Stimulated activated CD4-positive, alpha-beta T cell treated with anti-CD3 and anti-CD28 coated beads, TNF-alpha, amount 100 ng/mL, for 1 hour (primary cell): ENCODE measurements around the gene FARS2.

Source experiments
- DNase-seq, 3 donors: peaks; one replicate each; pipeline ENCODE4 v3.0.0-alpha.2; 2020; ENCODE audit warnings: low read depth in 3 of 3, low spot score in 1 of 3

Gene FARS2

DNA sequence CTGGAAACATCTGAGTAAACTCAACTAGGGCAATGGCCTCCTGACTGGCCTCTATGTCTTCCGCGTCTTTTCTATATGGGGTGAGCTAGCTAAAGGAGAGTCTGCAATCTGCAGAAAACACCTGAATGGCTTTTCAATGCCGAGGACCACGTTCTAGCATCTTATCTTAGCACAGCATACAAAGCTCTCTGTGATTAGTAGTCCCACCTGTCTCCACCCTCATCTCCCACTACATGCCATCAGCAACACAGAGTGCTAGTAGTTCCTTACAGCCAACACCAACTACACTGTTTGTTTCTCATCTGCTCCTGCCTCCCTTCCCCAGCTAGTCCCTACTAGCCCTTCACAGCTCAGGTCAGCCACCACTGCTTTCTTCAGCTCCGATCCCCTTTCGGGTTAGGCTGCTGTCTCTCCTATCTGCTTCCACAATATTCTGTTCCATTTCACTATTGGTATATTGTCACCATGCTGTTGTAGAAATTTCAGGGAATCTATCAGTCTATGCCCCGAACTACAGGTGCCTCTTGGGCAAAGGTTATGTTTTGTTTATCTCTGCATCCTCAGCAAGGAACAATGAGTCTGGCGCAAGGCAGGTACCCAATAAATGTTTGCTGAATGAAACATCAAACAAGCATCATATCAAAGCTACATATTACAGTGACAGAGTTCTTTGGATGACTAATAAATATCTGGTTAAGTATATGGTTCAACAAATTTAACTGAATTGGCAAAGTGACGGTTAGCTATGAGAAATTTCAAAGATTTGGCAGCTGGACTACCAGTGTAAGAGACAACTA, 12.8 kb upstream of the FARS2 start:
- DNase-seq: no peak

DNA sequence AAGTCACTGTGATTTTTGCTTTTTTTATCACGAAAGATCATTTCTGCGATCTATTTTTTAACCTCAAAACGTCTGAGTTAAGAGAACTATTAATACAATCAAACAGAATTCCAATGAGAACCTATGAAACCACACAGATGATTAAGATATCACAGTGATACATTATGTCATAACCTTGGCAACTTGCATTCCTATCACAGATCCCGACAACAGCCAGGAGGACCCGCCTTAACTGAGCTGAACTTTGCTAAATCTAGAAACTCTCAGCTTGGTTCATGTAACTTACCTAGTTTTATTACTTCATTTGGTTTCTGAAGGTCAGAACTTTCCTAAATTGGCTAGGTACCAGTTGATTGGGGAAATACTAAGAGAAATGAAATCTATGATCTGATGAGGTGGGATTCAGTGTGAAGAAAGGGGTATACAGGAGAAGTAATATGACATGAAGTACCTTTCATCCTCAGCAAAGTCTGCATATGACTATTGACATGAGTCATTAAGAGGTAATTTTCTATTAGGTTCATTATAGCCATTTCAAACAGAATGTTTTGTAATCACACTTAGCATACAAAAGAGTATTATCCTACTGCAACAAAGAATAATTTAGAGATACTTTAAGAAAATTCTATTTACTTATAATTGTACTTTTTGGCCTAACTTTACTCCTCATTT, 11.7 kb upstream of the FARS2 start:
- DNase-seq: no peak

DNA sequence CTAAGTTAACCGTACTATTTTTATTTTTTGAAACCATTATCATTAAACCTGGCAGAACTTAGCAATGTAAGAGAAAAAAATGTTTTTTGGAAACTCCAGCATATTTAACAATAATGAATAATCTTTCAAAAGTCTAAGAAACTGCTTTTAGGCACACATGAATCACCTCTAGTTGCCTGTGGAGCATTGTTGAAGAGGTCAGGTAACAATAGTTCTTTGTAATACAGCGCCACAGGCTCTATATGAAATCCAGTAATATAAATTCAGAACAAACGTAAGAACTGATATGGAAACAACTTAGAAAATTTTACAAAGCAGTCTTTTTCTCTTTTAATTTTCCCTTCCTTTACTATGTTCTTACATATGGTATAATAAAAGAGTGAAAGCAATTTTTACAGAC, 10.9 kb upstream of the FARS2 start:
- no peak for DNase-seq

DNA sequence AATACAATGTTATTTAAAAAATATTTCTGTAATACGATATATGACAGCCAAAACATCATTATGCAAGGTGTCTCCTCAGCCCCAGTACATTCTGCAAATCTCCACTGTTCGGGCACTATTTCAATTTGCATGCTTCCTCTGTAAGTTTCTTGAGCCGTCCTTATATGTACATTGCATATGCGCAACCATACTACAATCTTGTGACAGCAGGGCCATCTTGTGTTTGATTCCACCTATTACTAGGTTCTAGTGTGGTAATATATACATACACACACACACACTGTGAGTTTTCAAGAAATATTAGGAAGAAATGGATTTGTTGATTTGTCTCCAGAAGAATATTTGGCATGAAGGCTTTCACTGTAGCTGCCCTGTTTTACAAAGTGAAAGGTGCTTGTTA, 10.4 kb upstream of the FARS2 start:
- no peak for DNase-seq

DNA sequence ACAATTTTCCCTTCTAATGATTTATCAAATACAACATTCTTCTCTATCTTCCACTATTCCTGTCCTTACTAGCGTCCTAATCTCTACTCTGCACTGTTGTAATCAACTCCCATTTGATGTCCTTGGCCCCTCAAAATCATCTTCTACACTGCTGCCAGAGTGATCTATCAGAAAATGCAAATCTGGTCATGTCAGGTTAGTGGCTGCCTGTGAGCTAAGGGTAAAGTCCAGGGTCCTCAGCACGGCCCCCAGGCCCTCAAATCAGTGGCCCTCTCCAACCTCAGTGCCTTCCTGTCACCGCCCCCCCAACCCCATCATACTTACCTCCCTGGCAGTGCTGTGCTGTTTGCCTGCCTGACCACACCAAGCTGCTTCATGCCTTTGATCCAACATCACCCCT, 4.4 kb upstream of the FARS2 start:
- DNase-seq: no peak

DNA sequence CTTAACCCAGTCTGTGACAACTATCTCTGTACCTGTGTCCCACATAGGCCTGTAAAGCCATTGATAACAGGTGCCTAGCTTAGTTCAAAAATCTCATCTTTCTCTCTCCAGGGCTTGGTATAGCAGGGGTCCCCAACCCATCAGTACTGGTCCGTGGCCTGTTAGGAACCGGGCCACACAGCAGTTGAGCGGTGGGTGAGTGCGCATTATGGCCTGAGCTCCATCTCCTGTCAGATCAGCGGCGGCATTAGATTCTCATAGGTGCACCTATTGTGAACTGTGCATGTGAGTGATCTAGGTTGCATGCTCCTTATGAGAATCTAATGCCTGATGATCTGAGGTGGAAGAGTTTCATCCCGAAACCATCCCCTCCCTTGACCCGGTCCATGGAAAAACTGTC, 3.9 kb upstream of the FARS2 start:
- no peak for DNase-seq

DNA sequence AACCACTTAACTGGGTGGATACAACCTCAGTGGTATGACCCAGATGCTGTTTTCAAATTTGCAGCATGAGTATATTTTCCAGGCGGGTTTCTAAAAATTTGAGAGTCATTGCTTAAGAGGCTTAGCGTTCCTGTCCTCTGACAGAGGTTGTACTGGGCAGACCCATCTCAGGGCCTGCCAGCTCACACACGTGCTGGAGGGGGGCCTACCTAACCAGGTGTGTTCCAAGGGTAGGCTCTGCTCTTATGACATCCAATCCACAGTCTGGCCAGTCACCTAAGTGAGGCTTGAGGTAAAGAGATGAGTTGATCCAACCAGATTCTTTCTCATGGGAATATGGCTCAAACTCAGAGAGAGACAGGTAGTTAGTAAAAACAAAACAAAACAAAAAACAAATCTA, 1.9 kb upstream of the FARS2 start:
- no peak for DNase-seq

DNA sequence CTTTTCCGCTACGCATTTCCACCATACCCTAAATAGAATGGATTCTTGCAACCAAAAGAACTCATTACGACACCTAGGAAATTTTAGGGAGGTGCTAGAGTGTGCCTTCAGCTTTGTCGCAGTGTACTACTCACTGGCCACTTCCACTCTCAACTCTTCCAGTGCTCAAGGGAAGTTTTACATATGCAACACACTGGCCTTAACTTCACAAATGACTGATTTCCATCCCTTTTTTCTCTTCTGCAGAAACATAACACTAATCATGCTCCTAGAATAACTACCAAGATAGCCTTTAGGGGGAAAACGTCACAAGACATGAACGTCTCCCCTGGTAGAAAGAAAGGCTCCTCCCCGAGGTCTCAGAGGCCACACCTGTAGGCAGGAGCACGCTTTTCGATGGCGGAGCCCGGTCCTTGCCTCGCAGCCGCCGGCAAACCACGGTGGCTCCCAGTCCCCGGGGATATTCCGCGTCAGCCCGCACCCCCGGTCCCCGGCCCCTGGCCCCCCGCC, 1.1 kb upstream of the FARS2 start:
- peak; percentile 47 to 51 (median 47) for DNase-seq

DNA sequence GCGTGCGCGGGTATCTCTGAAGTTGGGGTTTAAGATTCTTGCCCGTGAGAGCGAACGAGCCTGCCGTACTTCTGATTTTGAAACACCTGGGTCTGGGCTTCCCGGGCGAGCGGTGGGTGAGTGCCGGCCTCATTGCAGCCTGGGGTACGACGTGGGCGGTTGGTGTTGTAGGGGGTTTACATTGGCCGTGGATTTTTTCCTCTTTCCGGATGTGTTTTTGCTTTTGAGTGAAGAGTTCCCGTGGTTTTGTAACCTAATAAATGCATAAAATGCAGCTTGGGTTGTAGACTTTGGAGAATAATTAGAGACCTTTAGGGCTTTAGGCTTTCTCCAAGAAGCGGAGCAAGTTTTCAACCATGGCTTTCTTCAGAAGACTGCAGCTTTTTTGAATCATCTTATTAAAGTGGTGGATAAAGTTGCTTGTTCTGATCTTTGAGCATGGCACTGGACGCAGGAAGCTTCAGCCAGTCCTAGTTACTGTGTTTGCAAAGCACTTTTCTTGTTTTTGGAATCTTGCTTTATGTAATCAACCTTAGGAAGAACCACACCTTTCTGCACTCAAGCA, 314 bp downstream of the FARS2 start:
- no peak for DNase-seq

DNA sequence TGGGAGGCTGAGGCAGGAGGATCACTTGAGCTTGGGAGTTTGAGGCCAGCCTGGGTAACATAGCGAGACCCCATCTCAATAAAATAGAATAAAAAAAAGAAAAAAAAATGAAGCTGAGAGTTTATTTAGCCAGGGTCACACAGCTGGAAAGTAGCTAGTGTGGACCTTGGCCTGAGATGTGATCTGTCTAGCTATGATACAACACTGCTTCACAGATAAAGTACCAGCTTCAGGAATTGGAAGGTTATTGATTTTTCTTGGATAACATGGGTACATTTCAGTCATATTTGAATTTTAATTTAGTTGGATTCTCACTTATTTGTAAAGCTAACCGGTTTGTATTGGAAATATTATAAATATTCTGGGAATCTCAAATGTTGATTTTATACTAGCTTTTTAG, 5.1 kb downstream of the FARS2 start:
- DNase-seq: no peak

DNA sequence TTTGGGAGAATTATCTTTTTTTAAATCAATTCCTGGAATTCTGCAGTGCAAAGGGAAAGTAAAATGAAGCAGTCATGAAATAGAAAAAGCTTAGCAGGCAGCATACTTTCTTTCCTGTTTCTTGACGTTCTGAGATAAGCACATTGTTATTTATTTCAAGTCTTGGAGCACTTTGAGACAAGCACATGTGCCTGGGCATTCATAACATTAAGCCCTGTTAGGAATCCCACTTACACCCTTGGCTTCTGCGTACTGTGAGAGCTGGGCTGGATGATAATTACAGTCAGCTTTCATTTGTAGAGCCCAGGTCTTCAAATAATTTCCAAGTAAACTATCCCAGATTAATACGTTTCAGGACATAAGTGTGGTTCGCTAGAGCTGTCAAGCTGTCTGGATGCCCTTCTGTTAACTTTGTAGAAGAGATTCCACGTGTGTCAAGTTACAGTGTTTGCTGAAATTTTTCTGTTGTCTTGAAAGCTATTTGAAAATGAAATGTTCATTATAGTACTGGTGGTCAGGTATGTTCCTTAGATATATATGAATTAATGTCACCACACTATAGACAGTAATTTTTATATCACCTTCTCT, 8.9 kb downstream of the FARS2 start:
- no peak for DNase-seq

DNA sequence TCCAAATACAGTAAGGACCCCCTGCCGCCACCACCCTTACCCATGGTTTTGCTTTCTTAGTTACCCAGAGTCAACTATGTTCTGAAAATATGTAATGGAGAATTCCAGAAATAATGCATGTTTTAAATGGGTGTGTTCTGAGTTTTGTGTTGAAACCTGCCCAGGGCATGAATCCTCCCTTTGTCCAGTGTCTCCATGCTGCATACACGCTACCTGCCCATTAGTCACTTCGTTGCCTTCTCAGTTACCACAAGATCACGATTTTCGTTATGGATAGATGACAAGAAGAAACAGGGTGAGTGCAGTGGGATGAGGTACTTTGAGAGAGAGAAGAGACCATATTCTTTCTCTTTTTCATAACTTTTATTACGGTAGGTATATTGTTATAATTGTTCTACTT, 10.6 kb downstream of the FARS2 start:
- no peak for DNase-seq

DNA sequence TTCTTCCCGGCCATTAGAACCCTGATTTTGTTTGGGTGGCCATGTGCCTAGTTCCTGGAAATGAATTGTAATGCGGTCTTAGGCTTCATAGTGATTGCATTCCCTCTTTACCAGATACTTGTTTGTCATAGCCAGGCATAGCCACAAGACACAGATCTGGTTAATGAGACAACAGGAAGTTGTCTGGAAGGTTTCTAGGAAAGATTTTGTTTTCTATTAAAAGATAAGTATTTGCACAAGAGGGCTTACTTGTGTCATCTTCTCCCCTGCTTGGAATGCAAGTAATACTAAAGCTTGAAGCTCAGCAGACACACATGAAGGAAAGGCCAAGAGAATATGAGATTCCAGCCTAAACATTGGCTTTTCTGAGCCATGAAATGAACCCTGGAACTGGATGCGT, 12.9 kb downstream of the FARS2 start:
- no peak for DNase-seq

DNA sequence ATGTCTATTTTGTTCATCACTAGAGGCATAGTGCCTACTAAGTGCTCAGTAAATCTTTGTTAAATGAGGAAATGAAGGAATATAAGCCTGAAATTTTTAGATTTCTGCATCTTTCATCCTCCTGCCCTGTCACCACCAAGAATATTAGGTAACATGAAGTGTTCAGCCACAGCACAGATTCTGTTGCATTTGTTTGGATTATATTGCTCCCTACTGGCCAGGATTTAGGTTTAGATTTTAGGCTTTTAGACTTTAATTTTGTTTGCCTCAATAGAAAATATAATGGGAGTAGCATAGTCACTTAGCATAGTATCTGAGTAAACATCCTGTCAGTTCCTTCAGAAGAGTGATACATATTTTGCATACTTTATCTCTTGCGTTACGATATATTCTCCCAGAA, 14.2 kb downstream of the FARS2 start:
- DNase-seq: no peak

DNA sequence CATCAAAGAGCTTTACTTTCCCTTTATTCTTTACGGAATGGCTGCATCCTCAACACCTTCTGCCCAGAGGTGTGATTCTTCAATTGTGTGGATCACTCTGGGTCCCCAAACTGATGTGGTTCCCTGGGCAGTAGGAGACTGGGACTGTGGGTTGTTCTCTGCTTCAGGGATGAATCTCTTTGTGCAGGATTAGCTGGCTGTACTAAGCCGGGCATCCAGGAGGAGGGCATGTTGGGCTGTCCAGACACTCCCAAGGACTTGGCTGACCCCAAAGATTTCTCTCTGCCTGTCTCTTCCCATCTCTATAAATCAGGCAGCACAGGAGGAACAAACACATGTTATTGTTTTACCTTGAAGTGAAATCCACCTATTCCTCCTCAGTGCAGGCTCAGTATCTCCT, 15.3 kb downstream of the FARS2 start:
- no peak for DNase-seq

DNA sequence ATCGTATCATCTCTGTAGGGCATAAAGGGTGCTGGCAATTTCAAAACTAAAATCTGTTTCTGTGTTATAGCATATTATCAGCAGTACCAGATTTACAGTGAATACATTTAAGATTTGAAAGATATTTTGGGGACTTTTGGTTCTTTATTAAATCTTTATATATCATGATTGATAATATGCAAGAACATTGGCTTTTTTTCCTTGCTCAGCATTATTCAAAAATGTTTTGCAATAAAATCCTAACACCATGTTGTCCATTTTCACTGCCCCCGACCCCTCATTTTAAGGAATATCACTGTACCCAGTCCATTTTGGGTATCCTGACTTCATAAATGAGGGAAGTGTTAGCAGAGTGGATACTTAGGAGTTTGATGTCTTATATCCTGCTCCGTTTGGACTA, 16.3 kb downstream of the FARS2 start:
- DNase-seq: no peak

DNA sequence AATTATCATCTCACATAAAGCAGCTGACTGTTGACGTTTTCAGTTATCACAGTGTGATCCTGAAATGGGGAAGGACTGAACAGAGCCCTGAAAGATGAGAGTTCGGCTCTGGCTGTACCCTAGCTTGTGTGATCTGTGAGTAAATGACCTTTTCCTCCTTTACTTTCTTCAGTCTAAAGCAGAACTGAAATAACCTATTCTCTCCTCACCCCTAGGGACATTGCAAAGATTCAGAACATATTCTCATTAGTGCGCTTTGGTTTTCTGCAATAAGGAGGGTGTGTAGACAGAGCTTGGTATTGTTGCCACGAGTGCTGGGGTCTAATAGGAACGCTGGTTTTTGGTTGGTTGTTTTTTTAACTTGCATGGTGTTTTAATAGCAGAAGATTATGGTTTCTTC, 16.7 kb downstream of the FARS2 start:
- DNase-seq: no peak

DNA sequence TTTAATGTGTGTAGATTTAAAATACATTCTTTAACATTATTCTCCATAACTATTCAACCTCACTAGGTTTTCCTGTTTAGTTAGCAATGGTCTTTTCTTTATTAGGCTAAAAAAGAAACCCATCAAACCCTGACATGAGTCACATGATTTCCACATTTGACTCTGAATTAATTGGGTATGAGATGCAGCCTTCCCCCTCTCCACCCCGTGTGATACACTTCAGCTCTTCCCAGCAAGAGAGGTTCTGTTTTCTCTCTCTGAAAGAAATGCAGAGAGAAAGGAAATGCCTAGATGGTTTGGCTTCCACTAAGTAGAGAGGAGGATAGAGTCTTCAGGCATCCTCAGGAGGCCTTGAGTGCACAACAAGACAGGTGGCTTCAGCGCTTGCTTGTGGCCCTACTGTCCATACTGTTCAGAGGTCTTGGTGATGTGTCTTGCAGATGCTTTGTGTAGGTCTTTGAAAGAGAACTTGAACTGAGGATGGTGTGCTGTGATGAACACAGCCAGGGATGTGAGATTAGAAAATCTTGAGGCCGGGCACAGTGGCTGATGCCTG, 17.3 kb downstream of the FARS2 start:
- DNase-seq: no peak

DNA sequence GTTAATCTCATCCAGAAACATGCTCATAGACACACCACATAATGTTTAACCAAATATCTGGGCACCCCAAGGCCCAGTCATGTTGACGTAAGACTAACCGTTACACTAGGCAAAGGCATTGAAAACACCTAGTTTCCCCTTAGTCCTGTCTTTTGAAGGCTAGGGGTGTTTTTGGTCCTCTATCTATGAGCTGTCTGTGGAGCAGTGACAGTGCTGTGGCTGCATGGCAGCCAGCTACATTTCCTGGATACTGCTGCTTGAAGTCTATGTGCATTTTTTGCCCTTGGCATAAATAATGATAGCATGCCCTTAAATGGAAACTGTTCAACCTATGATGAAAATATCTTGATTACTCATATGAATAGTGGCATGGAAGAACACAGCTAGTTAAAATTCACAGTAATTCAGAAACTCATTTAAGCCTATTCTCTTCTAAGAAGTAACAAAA, 18.6 kb downstream of the FARS2 start:
- no peak for DNase-seq

DNA sequence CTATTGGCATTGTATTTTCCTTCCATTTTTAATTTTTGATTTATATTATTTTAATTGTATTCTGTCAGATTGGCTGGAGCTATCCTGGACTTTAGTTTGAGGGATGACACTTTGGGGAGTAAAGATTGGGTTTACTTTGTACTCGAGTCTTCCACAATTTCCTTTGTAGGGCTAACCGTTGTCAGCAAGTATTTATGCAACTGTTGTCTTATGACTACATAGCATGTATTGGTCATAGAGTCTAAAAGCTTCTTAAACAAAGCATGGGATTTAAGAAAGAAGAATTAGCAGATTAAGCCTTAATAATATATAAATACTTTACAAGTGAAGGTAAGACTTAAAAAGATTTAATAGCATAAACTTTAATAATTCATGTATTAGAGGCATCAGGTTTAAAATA, 19.6 kb downstream of the FARS2 start:
- no peak for DNase-seq

DNA sequence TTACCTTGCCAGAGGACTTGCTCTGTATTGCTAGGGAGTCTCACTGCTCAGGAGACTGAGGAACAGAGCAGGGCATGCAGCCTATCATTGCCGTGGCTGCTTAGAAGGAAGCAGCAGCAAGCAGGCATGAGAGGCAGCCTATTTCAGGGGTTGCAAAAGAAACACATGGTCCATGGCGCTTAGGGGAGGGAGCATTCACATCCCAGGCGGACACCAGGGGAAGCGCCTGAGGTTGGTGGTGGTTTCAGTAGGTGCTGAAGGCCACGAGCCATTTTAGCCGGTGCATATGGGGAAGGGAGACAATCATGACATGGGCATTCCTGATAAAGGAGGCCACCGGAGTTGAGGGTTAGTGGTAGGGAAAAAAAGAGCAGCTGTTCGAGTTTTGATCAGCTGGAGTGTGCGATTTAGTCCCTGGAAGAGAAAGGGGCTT, 20.9 kb downstream of the FARS2 start:
- DNase-seq: no peak

DNA sequence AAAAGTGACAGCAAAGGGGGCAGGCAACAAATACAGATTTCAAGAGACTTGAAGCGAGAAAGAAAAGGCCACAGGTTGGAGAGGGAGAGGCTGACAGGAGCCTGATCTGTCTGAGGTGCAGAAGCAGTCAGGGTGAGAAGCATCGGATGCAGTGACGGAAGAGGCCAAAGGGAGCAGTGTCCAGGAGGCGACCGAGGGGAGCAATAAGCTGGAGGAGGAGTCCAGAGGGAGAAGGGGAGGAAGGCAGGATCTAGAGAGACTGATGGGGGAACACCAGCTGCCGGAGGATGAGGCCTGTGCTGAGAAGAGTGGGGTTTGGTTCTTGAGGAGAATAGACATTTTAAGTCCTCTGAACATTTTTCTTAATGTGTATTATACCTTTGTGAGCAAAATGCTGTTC, 23.8 kb downstream of the FARS2 start:
- no peak for DNase-seq
